RWPE2 (cell line): ENCODE measurements around the gene FADS6.

Experiments
- ATAC-seq: fragments of 200-7000 bp; cut with Tn5 transposase; 3 replicates; pipeline ENCODE4 v1.9.1; 2021; ENCODE audit warnings: low read depth
- DNase-seq: peaks from one replicate; pipeline ENCODE4 v3.0.0-alpha.2; 2020; ENCODE audit warnings: low spot score
- H3K27ac ChIP-seq: fragments of 450-650 bp; 2 replicates; pipeline ENCODE4 v1.5.1; 2017; ENCODE audit warnings: mild to moderate bottlenecking; ENCODE audit not compliant: poor library complexity, severe bottlenecking
- H3K27me3 ChIP-seq: fragments of 250-450 bp; sonication (Bioruptor Pico); 2 replicates; pipeline ENCODE4 v1.5.1; 2021; ENCODE audit warnings: mild to moderate bottlenecking, moderate library complexity; ENCODE audit not compliant: insufficient read depth, poor library complexity, severe bottlenecking
- H3K36me3 ChIP-seq: fragments of 250-450 bp; sonication (Bioruptor Pico); 2 replicates; pipeline ENCODE4 v1.5.1; 2020; ENCODE audit warnings: low read depth, mild to moderate bottlenecking, moderate library complexity
- H3K4me1 ChIP-seq: fragments of 250-450 bp; sonication (Bioruptor Pico); 2 replicates; pipeline ENCODE4 v1.5.1; 2021; ENCODE audit warnings: mild to moderate bottlenecking, moderate library complexity; ENCODE audit not compliant: insufficient read depth, poor library complexity, severe bottlenecking
- H3K4me3 ChIP-seq: fragments of 250-450 bp; sonication (Bioruptor Pico); 2 replicates; pipeline ENCODE4 v1.5.1; 2021; ENCODE audit warnings: mild to moderate bottlenecking, moderate library complexity; ENCODE audit not compliant: severe bottlenecking
- H3K9me3 ChIP-seq: fragments of 250-450 bp; sonication (Bioruptor Pico); 2 replicates; pipeline ENCODE4 v1.5.1; 2021; ENCODE audit warnings: mild to moderate bottlenecking, moderate library complexity; ENCODE audit not compliant: severe bottlenecking
- CTCF ChIP-seq: fragments of 450-650 bp; IDR thresholded peaks from one replicate; pipeline ENCODE4 v1.5.1; 2017; ENCODE audit warnings: mild to moderate bottlenecking, moderate library complexity; ENCODE audit not compliant: poor library complexity, severe bottlenecking

FADS6 gene

GRCh38 chr17:74848656-74849399 is 44.6 kb downstream of the FADS6 start:
- H3K27me3 ChIP-seq: peaks cover 35% of the 10 kb centered on the region

GRCh38 chr17:74846621-74847020 is 46.8 kb downstream of the FADS6 start:
- Histone ChIP-seq H3K36me3 (no peaks in the 10 kb centered on the region), H3K4me3 (no peak overlapping the region), H3K27me3 (peaks cover 19% of the 10 kb centered on the region), H3K9me3 (no peaks in the 10 kb centered on the region), H3K27ac (no peak overlapping the region), H3K4me1 (no peaks in the 10 kb centered on the region)
- no peak for DNase-seq
- no peak for TF ChIP-seq CTCF
- no peak for ATAC-seq

More at GRCh38 chr17:74848656-74849399, 44.6 kb downstream of the FADS6 start:
- Histone ChIP-seq H3K9me3 (no peaks in the 10 kb centered on the region), H3K4me3 (no peak overlapping the region), H3K4me1 (no peaks in the 10 kb centered on the region), H3K36me3 (no peaks in the 10 kb centered on the region), H3K27ac (no peak overlapping the region)
- ATAC-seq (no peak), DNase-seq (no peak)
- no peak for TF ChIP-seq CTCF

- H3K27ac ChIP-seq: no peak overlapping the region
- no peaks in the 10 kb centered on the region for H3K9me3 ChIP-seq
- peaks cover 5% of the 10 kb centered on the region for H3K4me1 ChIP-seq
- H3K27me3 ChIP-seq: peaks cover 8% of the 10 kb centered on the region
- no peaks in the 10 kb centered on the region for H3K36me3 ChIP-seq
- no peak overlapping the region for H3K4me3 ChIP-seq
- no peak for TF ChIP-seq CTCF
- ATAC-seq (no peak), DNase-seq (no peak)
These were observed 50.1 kb downstream of the FADS6 start for GRCh38 chr17:74843352-74843627.

- Histone ChIP-seq H3K4me3 (peak overlapping the region; percentile 22), H3K4me1 (peaks cover 5% of the 10 kb centered on the region), H3K27me3 (peaks cover 8% of the 10 kb centered on the region), H3K36me3 (no peaks in the 10 kb centered on the region), H3K9me3 (no peaks in the 10 kb centered on the region), H3K27ac (no peak overlapping the region)
- ATAC-seq (peak; percentile 50), DNase-seq (no peak)
- TF ChIP-seq CTCF: peak; percentile 48
These were observed 50.7 kb downstream of the FADS6 start for GRCh38 chr17:74842599-74843351.

GRCh38 chr17:74842146-74842598 is 51.3 kb downstream of the FADS6 start:
- no peaks in the 10 kb centered on the region for H3K36me3 ChIP-seq
- H3K27me3 ChIP-seq: peaks cover 8% of the 10 kb centered on the region
- ATAC-seq (no peak), DNase-seq (no peak)
- peaks cover 5% of the 10 kb centered on the region for H3K4me1 ChIP-seq
- H3K4me3 ChIP-seq: no peak overlapping the region
- no peak for TF ChIP-seq CTCF
- H3K9me3 ChIP-seq: no peaks in the 10 kb centered on the region
- H3K27ac ChIP-seq: no peak overlapping the region
